SHP77 (cell line): ENCODE measurements around the gene RPS5.
"Not testable (repeated sequence)": the region's sequence is repeated elsewhere in the genome, so short reads cannot be mapped to it uniquely, and the experiment has no call there.

Source experiments
- DNase-seq, 2 experiments: peaks; one replicate each; lab custom pipeline; 2025; lab: John Stamatoyannopoulos, UW

The RPS5 gene

DNA sequence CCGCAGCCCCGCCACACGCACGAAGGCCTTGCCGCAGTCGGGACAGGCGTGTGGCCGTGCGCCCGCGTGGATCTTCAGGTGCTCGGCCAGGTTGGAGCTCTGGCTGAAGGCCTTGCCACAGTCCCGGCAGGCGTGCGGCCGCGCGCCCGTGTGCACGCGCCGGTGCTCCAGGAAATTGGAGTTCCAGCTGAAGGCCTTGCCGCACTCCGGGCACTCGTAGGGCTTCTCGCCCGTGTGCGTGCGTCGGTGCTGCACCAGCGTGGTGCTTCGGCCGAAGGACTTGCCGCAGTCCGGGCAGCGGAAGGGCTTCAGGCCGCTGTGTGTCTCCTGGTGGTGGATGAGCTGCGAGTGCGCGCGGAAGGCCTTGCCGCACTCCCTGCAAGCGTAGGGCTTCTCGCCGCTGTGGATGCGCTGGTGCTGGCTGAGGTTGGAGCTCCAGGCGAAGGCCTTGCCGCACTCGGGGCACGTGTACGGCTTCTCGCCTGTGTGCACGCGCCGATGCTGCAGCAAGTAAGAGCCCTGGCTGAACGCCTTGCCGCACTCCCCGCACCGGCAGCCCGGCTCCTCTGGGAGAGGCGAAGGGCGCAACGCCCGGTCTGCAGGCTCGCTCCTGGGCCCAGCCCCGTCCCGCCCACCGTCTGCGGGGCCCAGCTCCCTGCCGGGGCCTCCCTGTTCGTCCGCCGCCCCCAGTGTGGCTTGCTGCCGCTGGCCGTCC, 30.1 kb upstream of the RPS5 start:
- DNase-seq: no peak

DNA sequence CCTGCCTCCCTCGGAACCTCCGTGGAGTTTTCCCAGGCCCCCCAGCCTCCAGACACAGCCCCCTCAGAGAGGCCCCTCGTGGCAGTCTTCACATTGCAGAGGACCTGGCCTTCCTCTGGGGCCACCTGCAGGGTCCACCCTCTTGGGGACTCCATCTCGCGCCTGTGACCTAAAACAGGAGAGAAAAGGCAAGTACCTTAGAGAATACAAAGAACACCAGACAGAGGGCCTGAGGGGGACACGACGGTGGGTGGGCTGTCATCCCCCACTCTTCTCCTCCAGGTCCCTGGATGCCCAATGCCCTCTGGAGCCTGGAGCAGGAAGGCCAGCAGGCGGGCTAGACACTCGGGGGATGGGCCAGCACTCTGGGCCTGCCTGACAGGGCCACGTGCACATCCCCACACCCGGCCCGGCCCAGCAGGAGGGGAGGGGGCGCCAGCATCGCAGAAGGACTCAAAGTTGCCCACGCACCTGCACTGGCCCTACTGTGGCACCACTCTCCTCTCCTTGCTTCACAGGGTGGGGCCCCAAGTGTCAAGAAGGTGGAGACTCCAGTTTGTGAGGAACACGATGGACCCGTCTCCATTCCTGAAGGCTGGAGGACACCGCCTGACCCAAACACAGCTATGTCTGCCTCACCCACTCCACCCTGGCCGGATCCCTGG, 29.5 kb upstream of the RPS5 start:
- DNase-seq: no peak

DNA sequence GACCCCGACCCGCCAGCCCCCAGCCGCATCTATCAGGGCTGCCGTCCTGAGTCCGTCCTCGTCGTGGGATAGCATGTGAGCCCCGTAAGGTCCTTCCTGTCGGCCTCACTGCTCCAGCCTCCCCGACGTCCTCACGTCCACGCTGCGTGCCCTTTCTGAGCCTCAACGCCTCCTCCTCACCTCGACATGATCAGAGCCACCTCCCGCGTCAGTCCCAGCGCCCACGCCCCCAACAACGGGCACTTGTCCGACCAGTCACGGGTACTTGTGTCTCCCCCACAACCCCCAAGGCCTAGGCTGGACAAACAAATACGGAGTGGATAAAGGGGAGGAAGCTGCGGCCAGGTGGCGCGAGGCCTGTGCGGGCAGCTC, 25.2 kb upstream of the RPS5 start:
- DNase-seq: peak; percentile 54 to 75

DNA sequence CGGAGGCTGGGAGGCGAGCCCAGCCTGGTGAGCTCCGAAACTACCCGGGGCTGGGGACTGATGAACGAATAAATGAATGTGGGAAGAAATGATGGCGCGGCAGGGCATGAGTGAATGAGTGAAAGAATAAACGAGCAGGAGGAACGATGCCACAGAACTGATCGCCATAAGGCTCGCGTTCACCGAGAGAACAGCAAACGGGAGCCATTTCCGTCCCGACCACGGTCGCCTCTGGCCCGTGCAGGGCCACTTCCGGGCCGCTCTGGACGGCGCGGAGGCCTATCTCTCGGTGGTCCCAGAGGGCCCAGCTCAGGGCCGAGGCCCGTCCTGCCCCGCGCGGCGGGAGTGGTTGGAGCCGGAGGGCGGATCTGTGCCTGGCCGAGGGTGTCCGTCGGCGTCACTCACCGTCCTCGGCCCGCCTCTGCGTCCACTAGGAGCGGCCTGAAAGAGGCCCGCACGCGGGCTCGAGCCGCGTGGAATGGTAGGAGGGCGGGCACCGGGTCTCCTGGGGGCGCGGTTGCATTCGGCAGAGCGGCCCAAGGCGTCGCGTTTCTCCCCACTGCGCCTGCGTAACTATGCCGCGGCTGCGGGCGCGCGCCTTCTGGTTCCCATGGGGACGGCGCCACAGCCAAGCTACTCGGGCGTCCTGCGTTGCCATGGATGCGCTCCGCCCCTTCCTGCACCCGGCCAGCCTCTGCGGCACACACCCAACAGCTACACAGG, 24.6 kb upstream of the RPS5 start, which contains the start of gene ZNF497:
ZNF497 (minus strand) TSS at position 480 of the 723 bp plus-strand sequence. CDS start 5,116 bp downstream, outside the sequence.
- peak; percentile 95 to 97 for DNase-seq

DNA sequence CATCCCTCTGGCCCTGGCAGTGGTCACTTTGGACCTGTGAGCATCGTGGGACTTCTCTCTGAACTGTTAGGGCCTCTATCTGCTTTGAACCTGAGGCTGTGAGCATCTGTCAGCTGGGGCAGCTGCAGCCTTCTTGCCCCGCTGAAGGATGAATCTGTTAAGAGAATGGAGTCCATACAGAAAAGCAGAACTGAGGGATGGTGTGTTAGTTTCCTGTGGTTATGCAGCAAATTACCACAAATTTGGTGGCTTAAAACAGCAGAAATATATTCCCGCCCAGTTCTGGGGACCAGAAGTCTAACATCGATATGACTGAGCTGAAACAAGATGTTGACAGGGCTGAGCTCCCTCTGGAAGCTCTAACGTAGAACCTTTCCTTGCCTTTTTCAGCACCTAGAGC, 22.9 kb upstream of the RPS5 start:
- no peak for DNase-seq

DNA sequence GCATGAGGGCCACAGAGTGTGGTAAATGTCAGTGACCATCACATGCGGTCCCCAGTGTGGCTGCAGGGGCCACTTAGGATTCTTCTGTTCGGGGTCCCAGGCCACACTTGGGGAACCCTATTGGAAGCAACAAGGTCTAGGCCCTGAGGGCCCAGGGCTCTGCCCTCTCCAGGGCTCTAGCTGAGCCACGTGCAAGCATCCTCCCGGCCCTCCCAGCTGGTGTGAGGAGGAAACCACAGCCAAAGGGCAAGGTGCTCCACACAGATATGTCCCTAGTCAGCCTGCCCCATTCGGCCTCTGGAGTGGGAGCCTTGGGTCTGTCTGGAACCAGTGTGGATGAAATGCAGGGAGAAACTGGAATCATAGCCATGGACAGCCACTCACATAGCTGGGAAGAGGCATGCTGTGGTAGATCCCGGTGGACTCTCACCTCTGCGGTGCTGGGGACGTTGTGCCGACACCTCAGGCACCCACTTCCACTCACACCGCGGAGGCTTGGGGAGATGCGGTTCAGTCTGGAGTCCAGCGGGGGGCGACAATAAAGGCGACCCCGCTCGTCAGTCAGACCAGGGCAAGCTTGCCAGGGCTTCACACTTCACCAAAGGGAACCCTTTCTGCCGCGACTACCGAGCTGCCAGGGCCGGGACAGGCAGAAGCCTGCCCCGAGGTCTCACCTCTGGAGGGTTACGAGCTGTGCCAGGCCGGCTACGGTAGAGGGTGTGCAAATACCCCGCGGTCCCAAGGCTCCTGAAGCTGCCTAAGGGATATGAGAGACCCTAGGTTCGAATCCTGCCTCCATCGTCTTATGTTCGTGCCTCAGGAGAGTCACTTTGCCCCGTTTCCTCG, 20.3 kb upstream of the RPS5 start:
- DNase-seq: no peak

DNA sequence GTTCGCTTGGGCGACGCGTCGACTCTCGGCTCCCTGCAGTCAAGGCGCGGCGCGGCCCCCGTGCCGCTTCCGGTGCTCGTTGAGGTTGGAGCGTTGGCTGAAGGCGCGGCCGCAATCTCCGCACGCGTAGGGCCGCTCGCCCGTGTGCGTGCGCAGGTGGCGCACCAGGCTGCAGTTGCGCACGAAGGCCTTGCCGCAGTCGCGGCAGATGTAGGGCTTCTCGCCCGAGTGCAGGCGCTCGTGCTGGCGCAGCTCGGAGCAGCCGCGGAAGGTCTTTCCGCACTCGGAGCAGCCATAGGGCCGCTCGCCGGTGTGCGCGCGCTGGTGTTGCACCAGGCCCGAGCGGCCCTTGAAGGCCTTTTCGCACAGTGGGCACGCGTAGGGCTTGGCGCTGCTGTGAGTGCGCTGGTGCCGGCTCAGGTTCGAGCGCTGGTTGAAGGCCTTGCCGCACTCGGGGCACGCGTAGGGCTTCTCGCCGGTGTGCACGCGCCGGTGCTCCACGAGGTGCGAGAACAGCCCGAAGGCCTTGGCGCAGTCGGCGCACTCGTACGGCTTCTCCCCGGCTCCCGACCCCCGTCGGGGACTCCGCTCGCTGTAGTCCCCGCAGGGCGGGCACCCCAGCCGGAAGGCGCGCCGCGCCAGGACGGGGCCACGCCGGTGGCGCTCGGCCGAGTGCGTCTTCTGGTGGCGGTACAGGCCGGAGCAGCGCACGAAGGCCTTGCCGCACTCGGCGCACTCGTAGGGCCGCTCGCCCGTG, 19.2 kb upstream of the RPS5 start:
- no peak for DNase-seq

DNA sequence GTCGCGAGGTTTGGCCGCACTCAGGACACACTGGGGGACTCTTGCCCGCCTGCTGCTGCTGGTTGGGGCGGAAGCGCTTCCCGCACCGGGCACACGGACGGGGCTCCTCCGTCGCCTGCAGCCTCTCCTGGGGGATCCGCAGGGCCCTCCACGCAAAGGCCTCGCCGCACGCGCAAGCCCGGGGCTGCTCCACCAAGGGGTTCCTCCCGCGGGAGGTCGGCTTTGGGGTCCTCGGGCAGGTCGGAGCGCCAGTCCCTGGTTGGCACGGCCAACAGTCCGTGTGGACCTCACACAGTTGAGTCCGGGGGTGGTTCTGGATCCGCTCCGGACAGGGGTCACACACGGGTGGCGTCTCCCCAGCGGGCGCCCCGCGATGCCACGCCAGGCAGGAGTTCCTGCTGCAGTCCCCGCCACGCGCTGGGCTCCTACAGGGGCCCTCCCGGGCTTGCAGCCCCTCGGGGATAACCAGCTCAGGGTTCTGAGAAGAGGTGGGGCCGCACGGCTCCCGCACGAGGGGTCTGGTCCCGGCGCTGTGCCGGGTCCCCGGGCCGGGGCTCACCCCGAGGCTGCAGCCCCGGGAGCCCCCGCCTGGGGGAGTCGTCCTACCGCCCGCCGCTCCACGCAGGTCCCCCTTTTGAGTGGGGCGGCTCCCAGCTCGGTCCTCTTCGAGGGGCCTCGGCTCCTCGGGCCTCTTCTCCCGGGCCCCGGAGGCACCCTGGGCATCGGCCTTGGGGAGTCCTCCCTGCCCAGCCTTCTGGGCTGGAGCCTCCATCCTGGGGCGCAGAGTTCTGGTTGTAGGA, 18.3 kb upstream of the RPS5 start:
- DNase-seq: no peak

DNA sequence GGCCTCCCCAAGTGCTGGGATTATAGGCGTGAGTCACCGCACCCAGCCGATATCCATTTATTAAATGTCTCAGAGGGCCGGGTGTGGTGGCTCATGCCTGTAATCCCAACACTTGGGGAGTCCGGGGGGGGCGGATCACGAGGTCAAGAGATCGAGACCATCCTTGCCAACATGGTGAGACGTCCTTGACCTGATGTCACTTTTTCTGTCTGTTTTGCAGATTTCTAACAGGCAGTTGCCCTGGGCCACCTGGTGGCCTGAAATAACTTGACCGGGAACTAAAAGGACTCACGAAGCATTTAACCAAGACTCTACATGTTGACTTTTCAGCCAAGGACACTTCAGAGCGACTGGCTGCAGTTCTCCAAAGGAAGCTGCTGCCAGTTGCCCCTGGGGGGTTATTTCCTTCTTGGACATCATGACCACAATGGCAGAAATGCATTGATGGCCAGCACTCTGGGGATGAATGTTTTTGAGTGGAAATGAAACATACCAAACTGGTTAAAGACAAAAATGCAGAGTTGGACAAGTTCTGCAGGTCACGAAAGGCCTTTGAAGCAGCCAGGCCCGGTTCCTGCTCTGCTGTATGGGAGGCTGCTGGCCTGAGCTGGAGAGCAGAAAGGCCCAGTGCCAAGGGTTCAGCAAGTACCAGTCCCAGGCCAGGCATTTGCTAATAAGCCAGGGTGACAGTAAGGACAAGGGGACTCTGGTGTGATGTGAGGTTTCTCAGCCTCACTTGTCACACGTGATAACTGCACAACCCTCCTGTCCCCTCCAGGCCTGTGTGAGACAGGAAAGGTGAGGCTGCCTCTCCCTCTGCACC, 14.5 kb upstream of the RPS5 start:
- DNase-seq: no peak

DNA sequence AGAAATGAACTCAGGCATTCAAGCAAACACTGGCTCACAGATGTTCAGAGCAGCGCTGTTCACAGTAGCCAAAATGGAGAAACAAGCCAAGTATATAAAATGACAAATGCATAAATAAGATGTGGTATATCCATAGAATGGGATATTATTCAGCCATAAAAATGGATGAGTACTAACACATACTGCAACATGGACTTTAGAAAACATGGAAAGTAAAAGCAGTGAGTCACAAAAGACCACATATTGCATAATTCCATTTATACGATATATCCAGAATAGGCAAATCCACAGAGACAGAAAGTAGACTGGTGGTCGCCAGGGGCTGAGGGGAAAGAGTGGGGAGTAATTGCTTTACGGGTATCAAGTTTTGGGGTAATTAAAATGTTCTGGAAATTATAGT, 12.9 kb upstream of the RPS5 start:
- DNase-seq: no peak

DNA sequence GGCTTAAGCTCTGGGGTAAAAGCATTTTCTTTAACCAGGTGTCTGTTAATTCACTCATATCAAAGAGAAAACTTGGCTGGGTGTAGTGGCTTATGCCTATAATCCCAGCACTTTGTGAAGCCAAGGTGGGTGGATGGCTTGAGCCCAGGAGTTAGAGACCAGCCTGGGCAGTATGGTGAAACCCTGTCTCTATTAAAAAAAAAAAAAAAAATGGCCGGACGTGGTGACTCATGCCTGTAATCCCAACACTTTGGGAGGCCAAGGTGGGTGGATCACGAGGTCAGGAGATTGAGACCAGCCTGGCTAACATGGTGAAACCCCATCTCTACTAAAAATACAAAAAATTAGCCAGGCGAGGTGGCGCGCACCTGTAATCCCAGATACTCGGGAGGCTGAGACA, 10.3 kb upstream of the RPS5 start:
- not testable (repeated sequence) for DNase-seq

DNA sequence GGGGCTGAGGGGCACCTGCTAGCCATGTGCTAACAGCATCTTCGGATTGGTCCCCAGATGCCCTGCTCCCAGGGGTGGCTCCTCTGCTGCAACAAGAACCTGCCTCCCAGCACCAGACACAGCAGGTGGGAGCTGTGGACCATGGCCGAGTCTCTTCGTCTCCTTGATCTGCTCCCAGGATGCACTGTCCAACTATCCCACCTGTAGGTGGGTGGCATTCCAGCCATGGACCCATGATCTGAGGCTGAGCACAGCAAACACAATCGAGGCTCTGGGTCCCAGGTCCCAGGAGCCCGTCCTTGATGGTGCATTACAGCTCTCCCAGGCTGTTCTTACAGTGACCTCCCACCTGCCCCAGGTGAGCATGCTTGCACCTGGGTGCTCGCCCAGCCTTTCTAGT, 7.8 kb upstream of the RPS5 start:
- no peak for DNase-seq

DNA sequence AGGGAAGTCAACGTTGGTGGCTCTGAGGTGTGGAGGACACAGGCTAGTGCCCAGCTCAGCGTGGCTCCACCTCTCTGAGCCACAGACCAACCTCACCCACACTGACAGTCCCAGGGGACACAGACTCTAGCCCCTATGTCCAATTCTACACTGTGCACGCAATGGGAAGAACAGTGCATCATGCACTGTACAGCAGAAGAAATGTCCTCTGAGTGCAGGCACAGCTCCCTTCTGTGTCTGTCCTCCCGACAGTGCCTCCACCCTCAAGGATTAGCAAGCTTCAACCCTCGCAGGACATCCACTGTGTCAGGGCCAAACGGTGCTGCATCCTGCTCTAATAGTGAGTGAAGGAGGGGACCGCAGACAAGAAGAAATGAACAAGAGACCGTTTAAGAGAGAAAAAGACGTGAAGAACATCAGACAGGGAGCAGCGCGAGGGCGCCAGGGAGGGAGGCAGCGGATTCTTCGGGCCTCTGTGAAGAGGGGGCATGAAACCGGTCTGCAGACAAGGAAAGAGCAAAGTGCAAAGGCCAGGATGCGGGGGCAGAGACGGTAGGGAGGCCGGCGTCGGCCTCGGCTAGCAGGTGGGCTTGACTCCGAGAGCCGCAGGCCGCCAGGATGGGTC, 6.9 kb upstream of the RPS5 start:
- DNase-seq: no peak

DNA sequence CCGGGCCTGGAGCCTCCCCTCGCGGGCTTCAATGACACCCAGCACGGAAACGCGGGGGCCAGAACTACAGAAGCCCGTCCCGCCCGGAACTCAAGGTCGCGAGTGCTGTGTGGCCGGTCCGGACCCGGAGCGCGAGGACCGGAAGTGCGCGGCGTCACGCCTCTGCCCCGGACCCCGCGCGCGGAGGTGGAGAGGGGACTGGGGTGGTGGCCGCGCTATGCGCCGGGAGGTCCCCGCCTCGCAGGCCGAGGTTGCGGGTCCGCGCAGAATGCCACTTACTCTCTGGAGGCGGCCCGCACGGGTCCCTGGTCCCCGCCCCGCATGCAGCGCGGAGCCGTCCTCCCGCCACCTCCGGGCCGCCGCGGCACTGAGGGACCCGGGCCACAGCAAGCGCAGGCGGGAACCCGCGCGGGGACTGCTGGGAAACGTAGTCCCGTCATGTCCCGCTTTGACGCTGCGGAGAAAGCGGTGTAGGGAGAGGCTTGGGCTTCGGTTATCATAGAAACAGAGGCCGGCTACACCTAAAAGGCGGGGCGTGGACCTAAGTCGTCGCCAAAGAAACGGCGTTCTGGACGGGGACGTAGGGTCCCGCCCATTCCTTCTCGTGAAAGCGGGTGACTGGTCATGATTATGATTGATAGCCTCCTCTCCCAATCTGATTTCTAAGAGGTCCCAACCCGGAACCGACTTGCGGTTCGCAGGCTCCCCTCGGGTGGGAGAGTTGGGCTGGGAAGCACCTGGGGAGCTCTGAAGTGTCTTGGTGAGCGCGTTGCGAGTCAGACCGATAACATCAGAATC, 6.2 kb upstream of the RPS5 start, which contains the start of gene ZNF837:
ZNF837 (minus strand) TSS at position 369 of the 798 bp plus-strand sequence. CDS start 11,698 bp downstream, outside the sequence.
- peak; percentile 99 for DNase-seq

DNA sequence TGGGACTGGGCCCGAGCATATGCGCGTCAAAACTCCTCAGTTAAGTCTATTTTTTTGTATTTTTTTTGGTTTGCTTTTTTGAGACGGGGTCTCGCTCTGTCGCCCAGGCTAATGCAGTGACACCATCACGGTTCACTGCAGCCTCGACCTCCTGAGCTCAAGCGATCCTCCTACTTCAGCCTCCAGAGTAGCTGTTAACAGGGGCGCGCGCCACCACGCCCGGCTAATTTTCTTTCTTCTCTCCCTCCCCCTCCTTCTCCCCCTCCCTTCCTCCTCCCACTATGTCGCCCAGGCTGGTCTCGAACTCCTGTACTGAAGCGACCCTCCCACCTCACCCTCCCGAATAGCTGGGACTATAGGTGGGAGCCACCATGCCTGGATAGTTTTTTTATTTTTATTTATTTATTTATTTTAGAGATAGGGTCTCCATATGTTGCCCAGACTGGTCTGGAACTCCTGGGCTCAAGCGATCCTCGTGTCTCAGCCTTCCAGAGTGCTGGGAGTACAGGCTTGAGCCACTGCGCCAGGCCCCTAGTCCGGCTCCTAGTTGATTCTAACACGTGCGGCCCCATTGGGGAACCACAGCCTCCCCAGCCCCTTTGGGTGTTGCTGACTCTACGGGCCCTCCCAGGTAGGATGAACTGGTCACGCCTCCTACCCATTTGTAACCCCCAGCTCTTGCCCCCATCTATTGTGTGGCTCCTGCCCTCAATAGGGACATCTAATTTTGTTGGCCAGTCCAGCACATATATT, 5.4 kb upstream of the RPS5 start:
- DNase-seq: no peak

DNA sequence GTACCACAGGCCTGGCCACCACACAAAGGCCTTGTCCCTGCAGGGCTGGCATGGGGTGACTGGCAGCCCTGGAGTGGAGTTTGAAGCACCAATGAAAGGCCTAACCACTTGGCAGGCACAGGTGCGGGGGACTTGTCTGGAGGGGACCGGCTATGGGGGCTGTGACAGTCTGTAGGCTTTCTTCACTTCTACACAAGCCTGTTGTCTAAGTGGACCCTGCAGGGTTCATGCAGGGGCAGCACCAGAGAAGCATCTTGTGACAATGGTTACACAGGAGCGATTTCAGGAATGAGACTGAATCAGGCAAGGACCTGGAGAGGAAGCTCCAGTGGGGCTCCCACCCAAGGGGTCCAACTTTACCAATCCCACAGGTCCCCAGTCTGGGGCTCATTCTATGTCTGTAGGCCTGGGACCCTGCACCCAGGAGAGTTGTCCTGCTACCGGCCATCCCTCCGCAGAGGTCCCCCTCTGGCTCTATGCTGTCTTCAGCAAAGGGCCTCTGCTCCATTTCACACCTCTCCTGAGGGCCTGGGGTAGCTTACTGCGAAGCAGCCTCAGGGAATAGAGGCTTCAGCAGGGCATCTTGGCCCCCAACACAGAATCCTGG, 4.0 kb upstream of the RPS5 start:
- DNase-seq: no peak

DNA sequence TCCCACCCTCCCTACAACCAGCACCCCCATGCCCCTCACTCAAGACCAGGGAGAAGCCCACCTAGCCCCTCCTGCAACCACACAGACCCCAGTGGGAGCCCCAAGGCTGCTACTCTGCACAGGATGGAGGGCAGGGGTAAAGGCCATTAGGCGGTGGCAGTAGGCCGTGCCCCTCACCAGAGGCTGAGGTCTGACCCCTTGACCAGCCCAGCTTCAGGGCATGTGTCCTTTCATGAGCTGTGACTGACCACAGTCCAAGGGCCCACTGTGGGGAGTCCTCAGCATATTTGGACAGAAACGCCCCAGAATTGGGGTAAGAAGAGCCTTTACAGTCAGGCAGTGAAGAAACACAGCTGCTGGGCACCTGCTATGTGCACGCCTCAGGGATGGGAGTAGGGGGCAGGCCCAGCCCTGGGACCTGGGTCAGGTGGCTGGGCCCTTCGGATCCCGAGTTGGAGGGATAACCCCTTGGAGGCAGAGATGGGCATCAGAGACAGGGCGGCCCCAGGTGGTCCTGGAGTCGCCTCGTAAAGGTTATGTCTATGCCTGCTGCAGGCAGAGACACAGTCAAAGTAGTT, 1.7 kb upstream of the RPS5 start:
- DNase-seq: no peak
